22Rv1 (cell line): ENCODE data around the gene HNRNPL.
"Not testable (repeated sequence)": the region's sequence is repeated elsewhere in the genome, so short reads cannot be mapped to it uniquely, and the experiment has no call there.

Experiments
- ZFX ChIP-seq: fragments of 450-650 bp; IDR thresholded peaks from 2 replicates; pipeline ENCODE4 v1.6.1; 2017; ENCODE audit warnings: antibody characterized with exemption, borderline replicate concordance
- TF ChIP-seq, protein P1 (sequence below): fragments of 450-650 bp; IDR thresholded peaks from 2 replicates; pipeline ENCODE4 v1.5.1; 2017; ENCODE audit warnings: mild to moderate bottlenecking

DNA sequence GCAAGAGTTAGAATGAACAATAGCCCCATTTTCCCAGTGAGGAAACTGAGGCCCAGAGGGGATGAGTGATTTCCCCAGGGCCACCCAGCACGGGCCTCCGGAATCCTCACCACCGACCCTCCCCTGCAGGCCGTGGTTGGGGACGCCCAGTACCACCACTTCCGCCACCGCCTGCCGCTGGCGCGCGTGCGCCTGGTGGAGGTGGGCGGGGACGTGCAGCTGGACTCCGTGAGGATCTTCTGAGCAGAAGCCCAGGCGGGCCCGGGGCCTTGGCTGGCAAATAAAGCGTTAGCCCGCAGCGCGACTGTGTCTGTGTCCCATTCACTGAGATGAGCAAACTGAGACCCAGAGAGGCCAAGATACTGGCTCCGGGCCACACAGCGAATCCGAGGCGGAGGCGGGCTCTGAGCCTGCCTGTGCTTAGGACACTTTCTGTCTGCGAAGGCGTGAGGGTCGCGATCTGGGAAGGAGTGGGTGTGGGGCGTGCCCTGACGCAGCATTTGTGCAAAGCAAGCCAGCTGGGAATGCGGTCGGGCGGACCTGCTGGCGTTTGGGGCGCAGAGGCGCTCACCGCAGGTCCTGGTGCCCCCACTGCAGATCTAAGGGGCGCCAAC lies 58.2 kb downstream of the HNRNPL start:
- TF ChIP-seq, protein P1, sequence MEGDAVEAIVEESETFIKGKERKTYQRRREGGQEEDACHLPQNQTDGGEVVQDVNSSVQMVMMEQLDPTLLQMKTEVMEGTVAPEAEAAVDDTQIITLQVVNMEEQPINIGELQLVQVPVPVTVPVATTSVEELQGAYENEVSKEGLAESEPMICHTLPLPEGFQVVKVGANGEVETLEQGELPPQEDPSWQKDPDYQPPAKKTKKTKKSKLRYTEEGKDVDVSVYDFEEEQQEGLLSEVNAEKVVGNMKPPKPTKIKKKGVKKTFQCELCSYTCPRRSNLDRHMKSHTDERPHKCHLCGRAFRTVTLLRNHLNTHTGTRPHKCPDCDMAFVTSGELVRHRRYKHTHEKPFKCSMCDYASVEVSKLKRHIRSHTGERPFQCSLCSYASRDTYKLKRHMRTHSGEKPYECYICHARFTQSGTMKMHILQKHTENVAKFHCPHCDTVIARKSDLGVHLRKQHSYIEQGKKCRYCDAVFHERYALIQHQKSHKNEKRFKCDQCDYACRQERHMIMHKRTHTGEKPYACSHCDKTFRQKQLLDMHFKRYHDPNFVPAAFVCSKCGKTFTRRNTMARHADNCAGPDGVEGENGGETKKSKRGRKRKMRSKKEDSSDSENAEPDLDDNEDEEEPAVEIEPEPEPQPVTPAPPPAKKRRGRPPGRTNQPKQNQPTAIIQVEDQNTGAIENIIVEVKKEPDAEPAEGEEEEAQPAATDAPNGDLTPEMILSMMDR, result not testable (repeated sequence)
- TF ChIP-seq ZFX, result not testable (repeated sequence)
